Measurements from ENCODE around the gene FOSL2.

DNA sequence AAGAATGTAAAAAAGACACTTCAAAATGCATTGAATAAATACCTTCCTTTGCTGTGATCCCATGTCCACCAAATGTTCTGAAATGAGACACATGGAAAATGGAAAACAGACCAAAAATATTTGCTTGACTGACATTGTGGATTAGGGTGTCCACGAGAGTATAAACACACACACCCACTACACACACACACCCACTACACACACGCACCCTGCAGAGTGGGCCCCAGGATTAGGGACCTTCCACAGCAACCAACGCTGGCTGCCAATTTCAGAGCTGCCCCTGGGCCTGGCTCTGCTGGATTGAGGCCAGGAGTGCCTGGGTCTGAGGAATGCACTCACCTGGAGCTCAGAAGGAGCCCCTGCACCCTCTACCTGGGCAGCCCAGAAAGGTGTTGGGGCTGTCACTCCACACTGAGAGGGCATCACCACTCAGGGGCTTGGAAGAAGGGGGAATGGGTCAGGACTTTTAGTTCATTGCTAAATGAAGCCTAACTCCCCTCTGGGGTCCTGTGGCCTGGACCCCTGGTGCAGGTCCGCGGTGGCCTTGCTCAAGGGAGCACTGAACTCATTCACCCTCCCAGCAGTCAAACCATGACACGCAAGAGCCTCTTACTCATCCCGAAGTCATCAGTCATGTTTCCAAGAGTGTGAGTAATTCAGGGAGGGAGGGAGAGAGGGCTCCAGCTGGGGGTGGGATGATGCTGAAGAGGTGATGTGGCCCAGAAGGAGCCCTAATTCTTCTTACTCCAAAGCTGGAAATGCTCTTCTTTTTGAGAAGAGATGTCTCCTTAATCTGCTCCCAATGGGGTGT is 53.0 kb downstream of the FOSL2 start:
- TF ChIP-seq, protein P1, sequence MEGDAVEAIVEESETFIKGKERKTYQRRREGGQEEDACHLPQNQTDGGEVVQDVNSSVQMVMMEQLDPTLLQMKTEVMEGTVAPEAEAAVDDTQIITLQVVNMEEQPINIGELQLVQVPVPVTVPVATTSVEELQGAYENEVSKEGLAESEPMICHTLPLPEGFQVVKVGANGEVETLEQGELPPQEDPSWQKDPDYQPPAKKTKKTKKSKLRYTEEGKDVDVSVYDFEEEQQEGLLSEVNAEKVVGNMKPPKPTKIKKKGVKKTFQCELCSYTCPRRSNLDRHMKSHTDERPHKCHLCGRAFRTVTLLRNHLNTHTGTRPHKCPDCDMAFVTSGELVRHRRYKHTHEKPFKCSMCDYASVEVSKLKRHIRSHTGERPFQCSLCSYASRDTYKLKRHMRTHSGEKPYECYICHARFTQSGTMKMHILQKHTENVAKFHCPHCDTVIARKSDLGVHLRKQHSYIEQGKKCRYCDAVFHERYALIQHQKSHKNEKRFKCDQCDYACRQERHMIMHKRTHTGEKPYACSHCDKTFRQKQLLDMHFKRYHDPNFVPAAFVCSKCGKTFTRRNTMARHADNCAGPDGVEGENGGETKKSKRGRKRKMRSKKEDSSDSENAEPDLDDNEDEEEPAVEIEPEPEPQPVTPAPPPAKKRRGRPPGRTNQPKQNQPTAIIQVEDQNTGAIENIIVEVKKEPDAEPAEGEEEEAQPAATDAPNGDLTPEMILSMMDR (optimal IDR thresholded peaks at IDR 0.05 in 1 of 3, IDR thresholded peaks at IDR 0.05 in 1 of 3, conservative IDR thresholded peaks at IDR 0.05 in 1 of 3; ENCODE audit: extremely low read depth in 1 of 3, insufficient read depth in 2 of 3, low read length in 3 of 3): no peak
- no peak for TF ChIP-seq EZH2 (IDR thresholded peaks at IDR 0.05; ENCODE audit: low read length)
